HG03175 (cell line): ENCODE data around the gene ACTR10.
"Not testable (repeated sequence)": the region's sequence is repeated elsewhere in the genome, so short reads cannot be mapped to it uniquely, and the experiment has no call there.

Experiments
- ATAC-seq: cut with Tn5 transposase; IDR thresholded peaks from one replicate; pipeline ENCODE4 v1.9.1; 2021; ENCODE audit warnings: mild to moderate bottlenecking, moderate library complexity; ENCODE audit not compliant: unreplicated experiment

Gene ACTR10

DNA sequence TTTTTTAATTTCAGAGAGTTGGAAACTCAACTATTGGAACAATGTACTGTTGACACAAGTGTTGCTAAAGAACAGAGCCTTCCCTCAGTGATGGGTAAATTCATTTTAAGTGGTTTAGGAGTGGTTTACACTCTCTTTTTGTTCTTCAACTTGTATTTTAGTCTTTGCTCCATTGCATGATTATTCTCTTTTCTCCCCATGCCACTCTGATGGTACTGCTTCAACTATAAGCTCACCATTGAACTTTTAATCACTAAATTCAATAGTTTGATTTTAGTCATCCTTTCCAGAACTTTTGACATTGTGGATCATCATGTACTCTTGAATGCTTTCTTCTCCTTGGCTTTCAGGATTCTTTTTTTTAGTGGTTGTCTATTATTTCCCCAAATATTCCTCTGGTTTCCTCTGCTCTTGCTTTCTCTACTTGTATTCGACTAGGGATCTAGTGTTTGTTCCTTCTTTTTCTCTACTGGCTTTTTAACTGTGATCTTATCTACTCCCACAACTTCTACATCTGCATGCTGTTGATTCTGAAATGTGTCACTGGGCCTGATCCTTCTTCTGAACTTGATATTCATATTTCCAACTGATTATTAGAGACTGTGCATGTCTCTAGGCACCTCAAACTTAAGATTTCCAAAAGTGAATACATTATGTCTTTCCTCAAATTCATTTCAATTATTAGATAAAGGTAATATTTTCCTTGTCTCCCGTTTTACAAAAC is 15.4 kb downstream of the ACTR10 start:
- ATAC-seq: no peak

DNA sequence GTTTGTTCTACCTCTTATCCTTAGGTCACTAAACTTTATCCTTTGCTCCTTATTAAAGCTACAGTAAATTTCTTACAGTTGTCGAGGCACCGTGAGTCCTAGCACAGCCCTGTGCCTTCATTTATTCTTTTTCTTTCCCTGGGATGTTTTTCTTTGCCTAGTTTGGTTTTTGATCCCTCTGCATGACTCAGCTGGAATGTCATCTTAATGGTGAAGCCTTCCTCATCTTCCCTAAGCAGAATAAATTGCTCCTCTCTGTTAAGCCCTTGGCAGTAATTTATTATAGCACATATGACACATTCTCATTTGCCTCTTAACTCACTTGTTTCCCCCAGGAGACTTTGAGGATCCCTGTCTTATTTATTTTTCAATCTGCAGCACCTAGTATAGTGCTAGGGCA is 16.6 kb downstream of the ACTR10 start:
- no peak for ATAC-seq

DNA sequence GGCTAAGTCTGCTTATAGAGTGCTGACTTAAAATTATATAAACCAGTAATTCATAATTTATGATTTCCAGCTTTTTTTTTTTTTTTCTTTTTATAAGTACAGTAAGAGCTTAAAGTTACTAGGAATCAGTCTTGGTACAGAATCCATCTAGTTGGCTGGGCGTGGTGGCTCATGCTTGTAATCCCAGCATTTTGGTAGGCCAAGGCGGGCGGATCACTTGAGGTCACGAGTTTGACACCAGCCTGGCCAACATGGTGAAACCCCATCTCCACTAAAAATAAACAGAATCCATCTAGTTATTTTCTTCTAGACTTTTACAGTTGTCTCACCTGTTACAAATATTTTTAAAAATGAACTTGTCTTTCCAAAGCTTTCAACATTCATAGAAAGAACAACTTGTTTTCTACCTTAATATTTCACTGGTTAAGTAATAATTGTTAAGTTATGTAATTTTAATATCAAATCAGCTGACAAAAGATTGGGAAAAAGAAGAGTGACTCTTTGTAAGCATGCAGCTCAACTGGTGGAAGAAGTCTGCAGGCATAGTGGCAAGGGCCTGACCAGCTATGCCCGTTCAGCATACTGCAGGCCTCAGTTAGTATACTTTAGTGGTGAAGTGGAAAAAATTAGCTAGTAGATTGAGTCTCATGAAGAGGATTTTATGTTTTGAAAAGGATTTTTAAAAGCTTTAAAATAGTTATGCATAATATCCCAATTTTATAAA is 27.3 kb downstream of the ACTR10 start:
- no peak for ATAC-seq

DNA sequence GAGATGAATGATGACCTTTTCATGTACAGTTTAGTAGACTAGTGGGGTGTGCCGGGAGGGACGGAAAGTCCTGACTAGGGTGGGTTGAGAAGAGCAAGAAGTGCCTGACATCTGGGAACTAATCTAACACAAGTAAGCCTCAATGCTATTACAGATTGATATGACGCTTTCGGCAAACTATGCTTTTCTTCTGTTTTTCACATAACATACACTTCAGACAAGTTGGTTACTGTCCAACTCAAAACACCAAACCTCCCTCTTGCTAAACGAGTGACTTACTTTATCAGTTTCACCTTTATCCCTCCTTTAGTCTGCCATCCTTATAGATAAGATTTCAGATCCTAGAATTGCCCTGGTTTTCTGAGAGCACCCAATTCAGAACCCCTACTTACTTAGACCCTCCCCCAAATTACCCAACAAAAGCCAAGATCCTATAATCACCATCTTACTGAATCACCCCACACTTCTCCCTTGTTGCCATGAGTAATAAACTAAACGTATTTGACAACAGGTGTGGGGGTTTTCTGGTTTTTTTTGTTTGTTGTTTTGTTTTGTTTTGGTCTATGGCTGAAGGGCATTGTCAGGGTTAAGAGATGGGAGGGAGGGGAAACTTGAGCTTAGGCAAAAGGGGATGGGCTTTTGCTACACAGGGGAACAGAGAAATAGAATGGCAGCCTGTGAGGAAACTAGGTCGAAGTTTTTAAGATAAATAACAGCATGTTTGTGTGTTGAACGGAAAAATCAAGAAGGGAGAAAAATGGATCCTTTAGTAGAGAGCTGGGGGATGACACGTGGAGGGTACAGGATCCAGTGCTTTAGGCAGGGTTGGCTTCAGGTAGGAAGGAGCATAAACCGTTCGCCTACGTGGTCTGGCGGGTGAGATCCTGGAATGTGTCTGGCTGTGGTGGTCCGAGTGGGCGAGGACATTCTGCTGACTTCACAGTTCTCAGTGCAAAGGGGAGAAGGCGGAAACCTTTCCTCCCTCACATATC is 38.6 kb downstream of the ACTR10 start:
- ATAC-seq: peak; percentile 45

GRCh38 chr14:58239244-58240195 is 39.6 kb downstream of the ACTR10 start:
- no peak for ATAC-seq

- peak; percentile 38 for ATAC-seq
Measured at GRCh38 chr14:58243790-58244555, 44.0 kb downstream of the ACTR10 start.

DNA sequence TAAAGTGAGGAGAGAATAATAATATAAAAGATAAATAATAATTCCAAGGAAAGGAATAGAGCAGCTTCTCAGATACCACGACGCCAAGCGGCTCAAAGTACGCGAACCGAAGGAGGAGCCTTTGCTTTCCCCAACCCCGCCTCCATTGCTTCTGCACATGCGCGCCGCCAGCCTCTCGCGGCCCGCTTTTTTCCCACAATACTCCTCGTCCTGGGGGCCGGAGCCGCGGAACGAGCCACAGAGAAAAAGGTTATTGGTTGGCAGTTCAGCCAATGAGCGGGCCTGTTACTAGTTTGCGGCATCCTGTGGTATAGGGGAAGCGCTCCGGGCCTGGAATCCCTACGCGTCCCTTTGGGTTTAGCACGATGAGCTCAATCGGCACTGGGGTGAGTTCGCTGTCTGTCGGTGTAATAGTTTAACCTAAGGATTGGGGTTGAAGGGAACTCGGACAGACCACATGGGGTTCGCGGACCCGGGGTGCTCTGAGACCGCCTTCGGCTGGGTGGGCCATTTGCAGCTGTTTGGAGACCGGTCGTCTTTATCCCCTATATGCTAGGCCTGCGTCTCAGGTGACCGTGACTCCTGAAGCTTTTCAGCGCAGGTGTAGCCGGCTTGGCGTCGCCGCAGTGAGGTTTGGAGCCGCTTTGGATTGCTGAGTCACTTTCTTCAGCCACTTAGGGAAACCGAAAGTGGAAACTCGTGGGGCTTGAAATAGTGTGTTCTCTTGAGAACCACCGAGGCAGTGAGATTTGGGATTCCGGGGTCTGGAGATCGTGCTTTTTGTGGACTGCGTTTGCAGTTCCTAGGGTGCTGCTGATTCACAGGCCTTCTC is 44.8 kb downstream of the ACTR10 start, which contains the start of gene PSMA3:
PSMA3 (plus strand) TSS at position 288 of the 832 bp plus-strand sequence; CDS start at position 366, 78 bp downstream.
- ATAC-seq: peak; percentile 93

DNA sequence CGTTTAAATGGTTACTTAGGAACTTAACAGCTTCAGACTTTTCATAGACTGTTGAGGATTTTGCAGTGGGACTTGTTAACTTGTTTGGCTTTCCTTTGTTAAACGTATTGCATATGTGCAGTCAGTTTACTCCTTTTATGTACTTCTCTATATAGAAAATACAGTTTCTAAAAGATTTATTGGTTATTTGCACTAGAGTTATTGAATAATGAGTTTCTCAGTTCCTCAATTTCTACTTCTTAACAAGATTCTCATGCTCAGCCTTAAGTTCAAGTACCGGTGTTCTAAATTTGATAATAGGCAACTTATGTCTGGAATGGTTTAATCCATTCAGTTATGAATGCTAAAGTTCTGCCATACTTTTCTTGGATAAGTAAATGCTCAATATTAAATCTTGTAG is 45.6 kb downstream of the ACTR10 start:
- ATAC-seq: no peak

DNA sequence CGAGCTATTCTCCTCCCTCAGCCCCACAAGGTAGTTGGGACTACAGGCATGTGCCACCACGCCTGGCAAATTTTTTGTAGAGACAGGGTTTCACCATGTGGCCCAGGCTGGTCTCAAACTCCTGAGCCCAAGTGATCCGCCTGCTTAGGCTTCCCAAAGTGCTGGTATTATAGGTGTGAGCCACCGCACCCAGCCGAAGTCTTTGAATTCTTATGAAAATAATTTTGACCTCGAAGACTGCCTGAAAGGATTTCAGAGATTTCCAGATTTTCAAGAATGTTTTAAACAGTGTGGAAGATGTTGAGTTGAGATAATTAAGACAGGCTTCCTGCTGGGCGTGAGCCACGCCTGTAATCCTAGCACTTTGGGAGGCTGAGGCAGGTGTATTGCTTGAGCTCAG is 49.7 kb downstream of the ACTR10 start:
- ATAC-seq: no peak

DNA sequence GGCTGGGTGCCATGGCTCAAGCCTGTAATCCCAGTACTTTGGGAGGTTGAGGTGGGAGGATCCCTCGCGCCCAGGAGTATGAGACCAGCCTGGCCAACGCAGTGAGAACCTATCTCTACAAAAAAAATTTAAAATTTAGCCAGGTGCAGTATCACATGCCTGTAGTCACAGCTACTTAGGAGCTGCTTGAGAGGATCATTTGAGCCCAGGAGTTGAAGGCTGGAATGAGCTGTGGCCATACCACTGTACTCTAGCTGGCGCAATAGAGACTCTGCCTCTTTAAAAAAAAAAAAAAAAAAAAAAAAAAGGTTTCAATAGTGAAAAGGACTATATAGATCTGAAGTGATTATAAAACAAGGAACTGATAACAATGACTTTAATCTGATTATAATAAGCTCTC is 58.2 kb downstream of the ACTR10 start:
- no peak for ATAC-seq

DNA sequence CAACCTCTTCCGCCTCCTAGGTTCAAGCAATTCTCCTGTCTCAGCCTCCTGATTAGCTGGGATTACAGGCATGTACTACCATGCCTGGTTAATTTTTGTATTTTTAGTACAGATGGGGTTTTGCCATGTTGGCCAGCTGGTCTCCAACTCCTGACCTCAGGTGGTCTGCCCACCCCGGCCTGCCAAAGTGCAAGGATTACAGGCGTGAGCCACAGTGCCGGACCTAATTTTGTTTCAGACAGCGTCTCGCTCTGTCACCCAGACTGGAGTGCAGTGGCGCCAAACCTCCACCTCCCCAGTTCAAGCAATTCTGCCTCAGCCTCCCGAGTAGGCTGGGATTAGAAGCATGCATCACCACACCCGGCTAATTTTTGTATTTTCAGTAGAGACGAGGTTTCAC is 62.1 kb downstream of the ACTR10 start:
- ATAC-seq: not testable (repeated sequence)

DNA sequence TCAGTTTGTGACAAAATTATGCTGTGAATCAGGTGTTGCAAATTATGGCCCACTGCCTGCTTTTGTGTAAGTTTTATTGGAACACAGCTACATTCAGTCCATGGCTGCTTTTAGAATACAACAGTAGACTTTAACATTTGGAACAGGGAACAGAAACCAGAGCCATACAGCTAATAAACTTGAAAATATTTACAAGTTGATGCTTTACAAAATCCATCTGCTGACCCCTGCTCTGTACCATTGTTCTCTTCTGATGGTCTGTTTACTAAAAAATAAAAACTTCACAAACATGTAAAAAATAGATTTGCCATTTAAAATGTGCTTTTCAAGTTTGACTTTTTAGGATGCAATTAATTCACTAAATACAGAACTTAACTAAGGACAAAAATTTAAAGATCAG is 65.5 kb downstream of the ACTR10 start:
- no peak for ATAC-seq

DNA sequence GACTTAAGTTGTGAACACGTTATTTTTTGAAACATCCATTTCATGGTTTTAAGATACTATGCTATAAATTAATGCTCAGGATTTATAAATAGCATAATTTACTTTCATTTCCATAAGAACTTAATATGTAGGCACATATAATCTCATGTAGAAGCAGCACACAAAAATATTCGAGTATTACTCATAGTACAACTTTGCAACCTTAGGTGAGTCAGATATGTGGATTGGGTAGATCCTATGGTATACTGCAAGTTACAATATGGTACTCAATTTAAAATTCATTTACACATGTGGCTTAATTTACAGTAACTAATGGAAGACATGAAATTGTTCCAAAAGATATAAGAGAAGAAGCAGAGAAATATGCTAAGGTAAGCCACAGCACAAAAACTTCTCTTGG is 70.7 kb downstream of the ACTR10 start:
- ATAC-seq: no peak

GRCh38 chr14:58272588-58273372 is 72.8 kb downstream of the ACTR10 start:
- ATAC-seq: no peak

GRCh38 chr14:58274881-58275280 is 74.9 kb downstream of the ACTR10 start:
- no peak for ATAC-seq

GRCh38 chr14:58275527-58276190 is 75.7 kb downstream of the ACTR10 start:
- ATAC-seq: no peak

DNA sequence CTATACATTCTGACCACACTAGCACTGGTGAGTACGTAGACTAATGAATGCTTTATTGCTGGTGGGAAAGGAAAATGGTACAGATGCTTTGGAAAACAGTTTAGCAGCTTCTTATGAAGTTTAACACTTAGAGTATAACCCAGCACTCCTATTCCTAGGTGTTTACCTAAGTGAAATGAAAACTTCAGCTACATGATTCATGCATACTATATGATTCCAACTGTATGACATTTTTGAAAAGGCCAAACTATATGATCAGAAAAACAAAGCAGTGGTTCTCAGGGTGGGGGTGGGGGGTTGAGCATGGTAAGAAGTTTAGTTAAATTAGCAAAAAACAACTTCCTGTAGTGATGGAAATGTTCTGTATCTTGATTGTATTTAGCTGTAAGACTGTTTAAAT is 76.3 kb downstream of the ACTR10 start:
- no peak for ATAC-seq
